ENCODE data around the gene CATSPER3.

Gene CATSPER3

DNA sequence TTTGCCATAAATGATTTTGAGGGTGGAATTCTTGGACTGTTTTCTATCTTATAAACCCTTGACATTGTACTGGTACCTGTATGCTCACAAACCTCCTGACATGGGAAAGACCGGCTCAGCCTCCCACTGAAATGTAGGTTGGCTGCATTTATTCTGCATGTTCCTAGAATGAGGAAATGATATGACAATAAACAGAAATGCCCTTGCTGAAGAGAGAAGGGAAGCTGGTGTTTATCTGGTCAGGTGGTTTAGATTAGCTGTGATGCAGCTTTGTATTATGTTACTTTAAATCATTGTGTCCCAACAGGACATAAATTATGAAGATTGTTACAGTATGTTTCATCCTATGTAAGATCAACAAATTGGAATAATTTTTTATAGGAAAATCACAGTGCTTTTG is 23.1 kb upstream of the CATSPER3 start:
- Histone ChIP-seq H3K4me3 (ENCODE audit: low read depth in 1 of 2, low read length in 2 of 2) (no peak overlapping the region), H3K27me3 (ENCODE audit: control insufficient read depth in 1 of 2, insufficient read depth in 2 of 2, low read length in 2 of 2) (no peaks in the 10 kb centered on the region), H3K4me1 (ENCODE audit: control insufficient read depth in 1 of 2, insufficient read depth in 2 of 2, low read length in 2 of 2) (no peaks in the 10 kb centered on the region), H3K9ac (ENCODE audit: low read depth in 1 of 2, low read length in 2 of 2) (no peak overlapping the region), H3K9me3 (ENCODE audit: control insufficient read depth in 1 of 2, low read length in 2 of 2) (no peaks in the 10 kb centered on the region), H3K27ac (ENCODE audit: low read depth, low read length) (no peak overlapping the region), H3K36me3 (ENCODE audit: control insufficient read depth in 1 of 2, insufficient read depth in 2 of 2, low read length in 2 of 2) (peaks cover 3% of the 10 kb centered on the region in 2 donors)

DNA sequence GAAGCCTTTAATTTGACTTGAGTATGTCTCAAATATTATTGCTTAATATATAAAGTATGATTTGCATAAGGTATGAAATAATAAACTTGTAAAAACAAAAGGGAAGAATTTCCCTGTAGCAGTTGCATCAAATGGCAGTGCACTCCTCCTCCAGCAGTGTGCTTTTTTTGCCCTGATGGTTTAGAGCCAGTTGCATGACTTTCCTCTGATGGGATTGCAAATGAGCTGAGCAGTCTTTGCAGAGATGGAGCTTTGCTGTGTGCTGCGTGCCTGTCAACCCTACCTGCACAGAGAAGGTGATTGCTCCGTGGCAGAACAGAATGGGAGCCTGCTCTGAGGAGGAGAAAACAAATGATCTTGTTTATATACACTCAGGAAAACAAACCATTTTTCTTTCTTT is 22.7 kb upstream of the CATSPER3 start:
- Histone ChIP-seq H3K9me3 (ENCODE audit: control insufficient read depth in 1 of 2, low read length in 2 of 2) (no peaks in the 10 kb centered on the region), H3K9ac (ENCODE audit: low read depth in 1 of 2, low read length in 2 of 2) (no peak overlapping the region), H3K4me1 (ENCODE audit: control insufficient read depth in 1 of 2, insufficient read depth in 2 of 2, low read length in 2 of 2) (no peaks in the 10 kb centered on the region), H3K4me3 (ENCODE audit: low read depth in 1 of 2, low read length in 2 of 2) (no peak overlapping the region), H3K27ac (ENCODE audit: low read depth, low read length) (no peak overlapping the region), H3K36me3 (ENCODE audit: control insufficient read depth in 1 of 2, insufficient read depth in 2 of 2, low read length in 2 of 2) (peaks cover 1 to 3% of the 10 kb centered on the region in 2 donors), H3K27me3 (ENCODE audit: control insufficient read depth in 1 of 2, insufficient read depth in 2 of 2, low read length in 2 of 2) (no peaks in the 10 kb centered on the region)

DNA sequence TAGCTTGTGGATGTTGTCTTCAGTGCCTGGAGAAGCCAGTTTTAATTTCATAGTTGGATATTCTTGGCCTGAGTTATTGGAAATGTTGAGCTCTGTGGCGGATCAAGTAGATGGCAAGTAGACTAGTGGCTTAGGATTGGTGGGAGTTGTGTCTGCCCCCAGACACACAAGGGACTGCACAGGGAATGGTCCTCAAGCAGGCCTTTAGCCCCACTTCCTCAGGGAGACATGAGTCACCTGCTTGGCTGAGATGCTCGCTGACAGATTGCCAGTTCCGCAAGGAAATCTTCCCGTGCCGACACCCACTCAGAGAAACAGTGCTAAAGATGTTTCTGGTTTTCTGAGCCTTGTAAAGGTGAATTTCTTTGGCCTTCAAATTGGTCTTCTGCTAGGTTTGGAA is 18.8 kb upstream of the CATSPER3 start:
- no peak overlapping the region for H3K9ac ChIP-seq (ENCODE audit: low read depth in 1 of 2, low read length in 2 of 2)
- no peaks in the 10 kb centered on the region for H3K27me3 ChIP-seq (ENCODE audit: control insufficient read depth in 1 of 2, insufficient read depth in 2 of 2, low read length in 2 of 2)
- no peak overlapping the region for H3K27ac ChIP-seq (ENCODE audit: low read depth, low read length)
- H3K4me3 ChIP-seq (ENCODE audit: low read depth in 1 of 2, low read length in 2 of 2): no peak overlapping the region
- peaks cover 0 to 1% of the 10 kb centered on the region in 2 donors for H3K36me3 ChIP-seq (ENCODE audit: control insufficient read depth in 1 of 2, insufficient read depth in 2 of 2, low read length in 2 of 2)
- peaks cover 0 to under 1% of the 10 kb centered on the region in 2 donors for H3K9me3 ChIP-seq (ENCODE audit: control insufficient read depth in 1 of 2, low read length in 2 of 2)
- no peaks in the 10 kb centered on the region for H3K4me1 ChIP-seq (ENCODE audit: control insufficient read depth in 1 of 2, insufficient read depth in 2 of 2, low read length in 2 of 2)

DNA sequence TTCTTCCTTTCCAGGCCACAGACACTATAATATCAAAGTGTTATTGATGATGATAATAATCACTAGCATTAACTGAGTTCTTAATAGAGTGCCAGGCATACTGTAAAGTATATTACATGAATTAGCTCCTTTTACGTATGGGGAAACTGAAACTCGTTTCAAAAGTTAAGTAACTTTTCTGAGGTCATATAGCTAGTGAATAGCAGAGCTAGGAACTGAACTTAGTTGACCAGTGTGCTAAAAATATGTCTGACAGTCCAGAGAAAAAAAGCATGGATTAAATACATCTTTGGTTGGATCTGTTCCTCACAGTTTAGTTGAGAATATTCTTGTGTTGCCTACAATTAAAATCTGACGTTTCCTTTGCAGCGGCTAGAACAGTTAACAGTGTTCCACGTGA is 18.4 kb upstream of the CATSPER3 start:
- H3K27ac ChIP-seq (ENCODE audit: low read depth, low read length): no peak overlapping the region

DNA sequence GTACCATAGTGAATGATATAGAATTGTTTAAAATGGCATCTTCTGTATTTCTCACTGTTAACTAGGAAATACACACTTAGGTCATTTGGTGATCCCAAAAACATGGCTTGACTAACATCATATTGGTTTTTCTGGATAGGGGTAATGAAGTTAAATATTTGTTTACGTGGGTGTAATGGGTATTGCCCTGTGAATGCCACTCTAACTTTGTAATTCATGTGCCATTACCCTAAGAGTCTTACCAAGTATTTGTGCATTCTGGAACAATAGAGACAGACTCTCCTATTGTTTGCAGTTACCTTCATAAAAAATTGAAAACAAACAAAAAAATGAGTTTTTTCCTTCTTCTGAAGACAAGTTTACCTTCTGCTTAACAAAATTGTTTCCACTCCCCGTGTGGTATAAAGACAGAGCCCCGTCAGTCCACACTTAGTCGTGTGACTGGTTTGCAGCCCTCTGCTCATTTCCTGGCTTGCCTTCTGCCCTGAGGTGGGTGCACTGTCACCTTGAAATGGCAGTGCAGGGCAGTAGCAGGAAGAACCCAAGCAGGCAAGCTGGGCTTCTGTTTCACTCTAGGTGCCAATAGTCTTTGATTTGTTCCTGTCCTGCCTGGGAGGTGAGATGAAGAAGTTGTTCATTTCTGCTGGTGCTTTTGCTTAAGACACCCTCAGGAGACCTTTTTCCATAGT is 9.6 kb upstream of the CATSPER3 start:
- Histone ChIP-seq H3K27me3 (ENCODE audit: control insufficient read depth in 1 of 2, insufficient read depth in 2 of 2, low read length in 2 of 2) (no peaks in the 10 kb centered on the region), H3K27ac (ENCODE audit: low read depth, low read length) (no peak overlapping the region), H3K36me3 (ENCODE audit: control insufficient read depth in 1 of 2, insufficient read depth in 2 of 2, low read length in 2 of 2) (peaks cover 5 to 17% of the 10 kb centered on the region in 2 donors), H3K4me3 (ENCODE audit: low read depth in 1 of 2, low read length in 2 of 2) (no peak overlapping the region), H3K9ac (ENCODE audit: low read depth in 1 of 2, low read length in 2 of 2) (no peak overlapping the region), H3K9me3 (ENCODE audit: control insufficient read depth in 1 of 2, low read length in 2 of 2) (peaks cover 3 to 7% of the 10 kb centered on the region in 2 donors), H3K4me1 (ENCODE audit: control insufficient read depth in 1 of 2, insufficient read depth in 2 of 2, low read length in 2 of 2) (peaks cover 0 to 7% of the 10 kb centered on the region in 2 donors)

More for the DNA sequence above, 18.4 kb upstream of the CATSPER3 start:
- Histone ChIP-seq H3K9ac (ENCODE audit: low read depth in 1 of 2, low read length in 2 of 2) (no peak overlapping the region), H3K9me3 (ENCODE audit: control insufficient read depth in 1 of 2, low read length in 2 of 2) (peaks cover 3 to 5% of the 10 kb centered on the region in 2 donors), H3K36me3 (ENCODE audit: control insufficient read depth in 1 of 2, insufficient read depth in 2 of 2, low read length in 2 of 2) (peaks cover 0 to 3% of the 10 kb centered on the region in 2 donors), H3K4me3 (ENCODE audit: low read depth in 1 of 2, low read length in 2 of 2) (no peak overlapping the region), H3K27me3 (ENCODE audit: control insufficient read depth in 1 of 2, insufficient read depth in 2 of 2, low read length in 2 of 2) (no peaks in the 10 kb centered on the region), H3K4me1 (ENCODE audit: control insufficient read depth in 1 of 2, insufficient read depth in 2 of 2, low read length in 2 of 2) (no peaks in the 10 kb centered on the region)

DNA sequence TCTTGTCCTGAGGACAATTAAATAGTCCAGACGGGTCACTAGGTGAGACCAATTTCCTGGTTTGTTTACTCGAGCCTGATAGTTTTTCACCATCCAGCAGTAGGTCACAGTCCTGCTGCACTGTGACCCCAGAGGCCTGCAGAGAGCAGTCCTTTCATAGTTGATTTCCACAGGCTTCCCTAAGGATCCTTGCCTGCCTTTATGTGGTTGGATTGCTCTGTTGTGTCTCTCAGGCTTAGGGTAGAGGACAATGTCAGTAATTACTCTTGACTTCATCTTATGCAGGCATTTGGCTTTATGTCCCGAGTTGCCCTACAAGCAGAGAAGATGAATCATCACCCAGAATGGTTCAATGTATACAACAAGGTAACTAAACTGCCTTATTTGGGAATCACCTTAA is 9.0 kb upstream of the CATSPER3 start:
- H3K4me1 ChIP-seq (ENCODE audit: control insufficient read depth in 1 of 2, insufficient read depth in 2 of 2, low read length in 2 of 2): peaks cover 0 to 7% of the 10 kb centered on the region in 2 donors
- H3K9ac ChIP-seq (ENCODE audit: low read depth in 1 of 2, low read length in 2 of 2): no peak overlapping the region
- H3K4me3 ChIP-seq (ENCODE audit: low read depth in 1 of 2, low read length in 2 of 2): no peak overlapping the region
- H3K27me3 ChIP-seq (ENCODE audit: control insufficient read depth in 1 of 2, insufficient read depth in 2 of 2, low read length in 2 of 2): no peaks in the 10 kb centered on the region
- peaks cover 3 to 7% of the 10 kb centered on the region in 2 donors for H3K9me3 ChIP-seq (ENCODE audit: control insufficient read depth in 1 of 2, low read length in 2 of 2)
- no peak overlapping the region for H3K27ac ChIP-seq (ENCODE audit: low read depth, low read length)
- peaks cover 5 to 17% of the 10 kb centered on the region in 2 donors for H3K36me3 ChIP-seq (ENCODE audit: control insufficient read depth in 1 of 2, insufficient read depth in 2 of 2, low read length in 2 of 2)

DNA sequence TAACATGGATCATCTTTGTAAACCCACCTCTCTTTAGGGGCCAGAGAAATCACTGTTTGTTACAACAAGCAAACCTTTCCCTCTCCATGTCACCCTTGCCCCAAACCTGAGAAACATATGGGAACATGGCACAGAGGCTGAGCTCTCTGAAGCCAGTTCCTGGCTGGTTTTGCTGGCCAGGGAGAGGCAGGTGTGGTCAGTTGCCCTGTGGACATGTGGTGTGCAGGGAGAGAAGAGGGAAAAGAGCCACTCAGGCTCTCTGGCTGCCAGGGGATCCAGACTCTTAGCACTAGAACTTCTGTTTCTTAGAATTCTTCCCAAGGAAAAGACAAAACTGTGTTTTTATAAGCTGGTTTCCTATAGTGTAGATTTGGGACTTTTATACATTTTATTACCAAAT is 4.6 kb upstream of the CATSPER3 start:
- H3K27me3 ChIP-seq (ENCODE audit: control insufficient read depth in 1 of 2, insufficient read depth in 2 of 2, low read length in 2 of 2): no peaks in the 10 kb centered on the region
- no peaks in the 10 kb centered on the region for H3K9me3 ChIP-seq (ENCODE audit: control insufficient read depth in 1 of 2, low read length in 2 of 2)
- H3K27ac ChIP-seq (ENCODE audit: low read depth, low read length): no peak overlapping the region
- peaks cover 0 to 6% of the 10 kb centered on the region in 2 donors for H3K4me1 ChIP-seq (ENCODE audit: control insufficient read depth in 1 of 2, insufficient read depth in 2 of 2, low read length in 2 of 2)
- H3K9ac ChIP-seq (ENCODE audit: low read depth in 1 of 2, low read length in 2 of 2): no peak overlapping the region
- H3K36me3 ChIP-seq (ENCODE audit: control insufficient read depth in 1 of 2, insufficient read depth in 2 of 2, low read length in 2 of 2): peaks cover 10 to 32% of the 10 kb centered on the region in 2 donors
- H3K4me3 ChIP-seq (ENCODE audit: low read depth in 1 of 2, low read length in 2 of 2): no peak overlapping the region

DNA sequence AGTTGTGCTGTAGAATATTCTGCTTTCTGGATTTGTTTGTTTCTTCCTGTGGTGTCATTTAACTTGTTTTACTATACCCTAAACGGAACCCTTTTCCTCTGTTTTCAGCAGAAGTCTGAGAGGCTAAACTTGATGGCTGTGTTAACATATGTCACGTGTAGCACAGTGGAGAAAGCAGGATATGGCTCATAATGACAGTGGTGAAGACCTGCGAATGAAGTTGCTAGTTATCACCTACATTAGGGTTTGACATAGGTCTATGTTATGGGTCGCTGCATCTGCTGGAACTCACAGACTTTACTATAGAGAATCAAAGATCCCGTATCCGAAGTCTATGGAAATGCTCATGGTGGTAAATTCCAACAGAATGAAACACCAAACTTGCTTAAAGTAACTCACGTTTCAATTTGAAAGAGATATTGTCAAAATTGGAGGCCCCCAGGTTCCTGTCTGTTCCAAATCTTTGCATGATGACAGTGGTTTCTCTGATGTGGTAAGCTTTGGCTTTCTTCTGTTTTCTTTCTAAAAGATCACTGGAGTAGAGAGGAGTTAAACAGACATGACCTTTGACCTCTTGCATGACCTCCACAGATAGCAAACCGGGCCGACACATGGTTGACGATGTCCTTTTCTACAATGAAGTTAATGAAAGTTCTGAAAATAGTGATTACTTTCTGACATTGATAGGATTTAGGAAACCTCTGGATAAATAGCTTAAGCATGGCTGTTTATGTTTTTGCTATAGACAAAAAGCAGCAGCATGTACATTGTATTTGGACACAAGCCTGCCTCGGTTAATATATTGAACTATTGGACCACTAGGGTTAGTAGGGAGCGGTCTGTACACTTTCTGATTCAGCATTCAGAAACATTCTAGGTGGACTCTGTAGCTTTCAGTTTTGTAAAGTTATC is 3.1 kb upstream of the CATSPER3 start:
- Histone ChIP-seq H3K4me3 (ENCODE audit: low read depth in 1 of 2, low read length in 2 of 2) (no peak overlapping the region), H3K9me3 (ENCODE audit: control insufficient read depth in 1 of 2, low read length in 2 of 2) (no peaks in the 10 kb centered on the region)

DNA sequence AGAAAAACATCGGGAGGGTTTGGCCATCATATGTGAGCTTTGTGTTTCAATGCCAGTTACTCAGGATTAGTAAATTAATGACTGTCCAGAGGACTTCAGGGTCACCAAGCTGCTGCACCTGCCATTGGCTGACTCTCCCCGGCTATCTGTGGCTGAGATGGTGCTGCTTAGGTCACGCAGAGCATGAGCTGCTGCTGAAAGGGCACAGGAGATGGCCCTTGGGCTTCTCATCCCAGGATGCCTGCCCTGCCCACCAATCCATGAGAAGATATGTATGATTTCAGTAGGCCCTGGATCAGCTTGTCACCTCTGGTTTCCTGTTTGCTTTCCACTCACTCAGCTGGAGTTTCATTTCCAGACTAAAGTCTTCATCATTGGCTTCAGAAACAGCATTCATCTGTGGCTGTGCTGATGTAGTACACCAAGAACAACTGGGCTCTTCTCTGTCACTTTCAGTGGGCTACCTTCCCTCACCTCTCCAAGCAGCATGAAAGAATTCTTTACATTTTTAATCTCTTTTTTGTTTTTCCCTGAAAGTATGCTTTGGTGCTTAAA is 2.4 kb upstream of the CATSPER3 start:
- no peak overlapping the region for H3K4me3 ChIP-seq (ENCODE audit: low read depth in 1 of 2, low read length in 2 of 2)
- H3K9ac ChIP-seq (ENCODE audit: low read depth in 1 of 2, low read length in 2 of 2): no peak overlapping the region
- H3K27me3 ChIP-seq (ENCODE audit: control insufficient read depth in 1 of 2, insufficient read depth in 2 of 2, low read length in 2 of 2): no peaks in the 10 kb centered on the region
- H3K27ac ChIP-seq (ENCODE audit: low read depth, low read length): no peak overlapping the region
- no peaks in the 10 kb centered on the region for H3K9me3 ChIP-seq (ENCODE audit: control insufficient read depth in 1 of 2, low read length in 2 of 2)
- H3K36me3 ChIP-seq (ENCODE audit: control insufficient read depth in 1 of 2, insufficient read depth in 2 of 2, low read length in 2 of 2): peaks cover 10 to 34% of the 10 kb centered on the region in 2 donors
- H3K4me1 ChIP-seq (ENCODE audit: control insufficient read depth in 1 of 2, insufficient read depth in 2 of 2, low read length in 2 of 2): no peaks in the 10 kb centered on the region

More for the DNA sequence above, 3.1 kb upstream of the CATSPER3 start:
- Histone ChIP-seq H3K36me3 (ENCODE audit: control insufficient read depth in 1 of 2, insufficient read depth in 2 of 2, low read length in 2 of 2) (peaks cover 10 to 33% of the 10 kb centered on the region in 2 donors), H3K27me3 (ENCODE audit: control insufficient read depth in 1 of 2, insufficient read depth in 2 of 2, low read length in 2 of 2) (no peaks in the 10 kb centered on the region), H3K4me1 (ENCODE audit: control insufficient read depth in 1 of 2, insufficient read depth in 2 of 2, low read length in 2 of 2) (no peaks in the 10 kb centered on the region), H3K27ac (ENCODE audit: low read depth, low read length) (no peak overlapping the region), H3K9ac (ENCODE audit: low read depth in 1 of 2, low read length in 2 of 2) (no peak overlapping the region)

DNA sequence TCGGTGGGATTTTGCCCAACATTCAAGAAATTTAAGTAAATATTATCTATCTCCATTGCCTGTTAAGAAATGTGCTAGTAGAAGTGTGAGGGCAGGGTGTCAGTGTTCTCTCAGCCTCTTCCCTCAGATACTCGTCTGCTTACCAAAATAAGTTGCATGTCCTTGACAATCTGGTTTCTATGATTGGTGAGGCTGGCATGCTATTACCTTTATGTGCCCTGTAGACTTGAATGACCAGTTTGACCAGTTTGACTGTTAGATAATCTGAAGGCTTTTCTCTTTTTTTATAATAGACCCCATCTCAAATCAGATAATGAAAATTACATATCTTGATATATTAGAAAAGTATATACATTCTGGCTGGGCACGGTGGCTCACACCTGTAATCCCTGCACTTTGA is 348 bp downstream of the CATSPER3 start:
- Histone ChIP-seq H3K27ac (ENCODE audit: low read depth, low read length) (no peak overlapping the region), H3K4me1 (ENCODE audit: control insufficient read depth in 1 of 2, insufficient read depth in 2 of 2, low read length in 2 of 2) (no peaks in the 10 kb centered on the region), H3K27me3 (ENCODE audit: control insufficient read depth in 1 of 2, insufficient read depth in 2 of 2, low read length in 2 of 2) (no peaks in the 10 kb centered on the region), H3K4me3 (ENCODE audit: low read depth in 1 of 2, low read length in 2 of 2) (no peak overlapping the region), H3K36me3 (ENCODE audit: control insufficient read depth in 1 of 2, insufficient read depth in 2 of 2, low read length in 2 of 2) (peaks cover 6 to 22% of the 10 kb centered on the region in 2 donors), H3K9me3 (ENCODE audit: control insufficient read depth in 1 of 2, low read length in 2 of 2) (no peaks in the 10 kb centered on the region), H3K9ac (ENCODE audit: low read depth in 1 of 2, low read length in 2 of 2) (no peak overlapping the region)

Data from duodenal mucosa (tissue), 2 donors.